ENCODE data around the gene PNPO.

PNPO gene

GRCh38 chr17:47955497-47956461, 14.4 kb downstream of the PNPO start:
- Histone ChIP-seq H4K91ac (ENCODE audit: low read depth, low read length, poor library complexity) (no peak overlapping the region), H3K4me1 (ENCODE audit: control insufficient read depth in 2 of 2, insufficient read depth in 1 of 2, low read depth in 1 of 2, low read length in 2 of 2) (peaks cover 8 to 10% of the 10 kb centered on the region in 2 donors), H3K9me3 (replicated peaks in 1 of 2; ENCODE audit: control insufficient read depth in 2 of 2, insufficient read depth in 1 of 2, low read depth in 1 of 2, low read length in 2 of 2) (no peaks in the 10 kb centered on the region), H2BK12ac (ENCODE audit: low read length) (no peak overlapping the region), H3K27ac (replicated peaks; ENCODE audit: low read length) (no peak overlapping the region), H3K27me3 (ENCODE audit: control insufficient read depth in 3 of 3, insufficient read depth in 3 of 3, low read depth in 1 of 3, low read length in 3 of 3) (peaks cover 0 to 42% (median 3%) of the 10 kb centered on the region in 3 experiments), H2AK5ac (ENCODE audit: low read depth, low read length) (no peak overlapping the region), H4K8ac (ENCODE audit: low read depth, low read length) (no peak overlapping the region), H3K9ac (ENCODE audit: low read depth, low read length, poor library complexity) (no peak overlapping the region), H3K36me3 (replicated peaks in 1 of 2; ENCODE audit: control insufficient read depth in 2 of 2, insufficient read depth in 2 of 2, low read length in 2 of 2) (no peaks in the 10 kb centered on the region), H3K23ac (ENCODE audit: low read depth, low read length, poor library complexity) (no peak overlapping the region), H3K14ac (ENCODE audit: low read length) (no peak overlapping the region), H2BK5ac (ENCODE audit: low read length) (no peak overlapping the region), H2BK15ac (ENCODE audit: low read length) (no peak overlapping the region), H3K4me2 (ENCODE audit: insufficient read depth, low read length, poor library complexity, severe bottlenecking) (no peak overlapping the region), H2BK120ac (ENCODE audit: low read depth, low read length) (no peak overlapping the region), H3K18ac (ENCODE audit: low read length) (no peak overlapping the region), H3K4me3 (ENCODE audit: low read length in 2 of 2) (no peak overlapping the region), H2AFZ (ENCODE audit: low read length) (no peak overlapping the region), H3K4ac (ENCODE audit: low read length) (no peak overlapping the region), H3K79me1 (ENCODE audit: low read depth, low read length) (no peaks in the 10 kb centered on the region)
- WGBS, 2 donors (ENCODE audit: extremely low coverage in 2 of 2, insufficient read length in 2 of 2, insufficient replicate concordance in 1 of 2): no CpG with 5 or more reads among the region's 7 CpGs
- DNase-seq (ENCODE audit: low spot score): no peak

GRCh38 chr17:47956791-47957590, 15.6 kb downstream of the PNPO start:
- no peak for DNase-seq (ENCODE audit: low spot score)
- H4K91ac ChIP-seq (ENCODE audit: low read depth, low read length, poor library complexity): no peak overlapping the region
- peak overlapping the region; percentile 11 for H3K14ac ChIP-seq (ENCODE audit: low read length)
- no peak overlapping the region for H2BK12ac ChIP-seq (ENCODE audit: low read length)
- no peak overlapping the region for H3K18ac ChIP-seq (ENCODE audit: low read length)
- no peak overlapping the region for H3K23ac ChIP-seq (ENCODE audit: low read depth, low read length, poor library complexity)
- H3K4me3 ChIP-seq (ENCODE audit: low read length in 2 of 2): no peak overlapping the region
- no peak overlapping the region for H4K8ac ChIP-seq (ENCODE audit: low read depth, low read length)
- H2BK120ac ChIP-seq (ENCODE audit: low read depth, low read length): no peak overlapping the region
- H3K9ac ChIP-seq (ENCODE audit: low read depth, low read length, poor library complexity): no peak overlapping the region
- no peak overlapping the region for H2AFZ ChIP-seq (ENCODE audit: low read length)
- H3K4me1 ChIP-seq (ENCODE audit: control insufficient read depth in 2 of 2, insufficient read depth in 1 of 2, low read depth in 1 of 2, low read length in 2 of 2): peaks cover 8 to 10% of the 10 kb centered on the region in 2 donors
- WGBS, 2 donors (ENCODE audit: extremely low coverage in 2 of 2, insufficient read length in 2 of 2, insufficient replicate concordance in 1 of 2): no CpG with 5 or more reads among the region's 4 CpGs
- H3K4ac ChIP-seq (ENCODE audit: low read length): no peak overlapping the region
- H2BK15ac ChIP-seq (ENCODE audit: low read length): no peak overlapping the region
- no peaks in the 10 kb centered on the region for H3K79me1 ChIP-seq (ENCODE audit: low read depth, low read length)
- no peaks in the 10 kb centered on the region for H3K9me3 ChIP-seq (replicated peaks in 1 of 2; ENCODE audit: control insufficient read depth in 2 of 2, insufficient read depth in 1 of 2, low read depth in 1 of 2, low read length in 2 of 2)
- no peak overlapping the region for H3K4me2 ChIP-seq (ENCODE audit: insufficient read depth, low read length, poor library complexity, severe bottlenecking)
- no peaks in the 10 kb centered on the region for H3K36me3 ChIP-seq (replicated peaks in 1 of 2; ENCODE audit: control insufficient read depth in 2 of 2, insufficient read depth in 2 of 2, low read length in 2 of 2)
- peaks cover 0 to 46% (median 3%) of the 10 kb centered on the region in 3 experiments for H3K27me3 ChIP-seq (ENCODE audit: control insufficient read depth in 3 of 3, insufficient read depth in 3 of 3, low read depth in 1 of 3, low read length in 3 of 3)
- no peak overlapping the region for H3K27ac ChIP-seq (replicated peaks; ENCODE audit: low read length)
- H2AK5ac ChIP-seq (ENCODE audit: low read depth, low read length): no peak overlapping the region
- H2BK5ac ChIP-seq (ENCODE audit: low read length): no peak overlapping the region

GRCh38 chr17:47957591-47958490, 16.5 kb downstream of the PNPO start, which contains the start of gene PRR15L:
Gene PRR15L (minus strand): TSS chr17:47957883. CDS start chr17:47953234, 4,649 bp downstream.
- no peak within 1 kb of the TSS for H3K27ac ChIP-seq (replicated peaks; ENCODE audit: low read length)
- H3K14ac ChIP-seq (ENCODE audit: low read length): peak within 1 kb of the TSS; percentile 28
- H3K4ac ChIP-seq (ENCODE audit: low read length): no peak within 1 kb of the TSS
- H2BK15ac ChIP-seq (ENCODE audit: low read length): no peak within 1 kb of the TSS
- H3K4me3 ChIP-seq (ENCODE audit: low read length in 2 of 2): no peak within 1 kb of the TSS
- H3K4me2 ChIP-seq (ENCODE audit: insufficient read depth, low read length, poor library complexity, severe bottlenecking): no peak within 1 kb of the TSS
- WGBS, 2 donors (ENCODE audit: extremely low coverage in 2 of 2, insufficient read length in 2 of 2, insufficient replicate concordance in 1 of 2): no CpG with 5 or more reads among the region's 16 CpGs
- peak within 1 kb of the TSS; percentile 23 for H2AK5ac ChIP-seq (ENCODE audit: low read depth, low read length)
- H4K91ac ChIP-seq (ENCODE audit: low read depth, low read length, poor library complexity): no peak within 1 kb of the TSS
- H3K9me3 ChIP-seq (replicated peaks in 1 of 2; ENCODE audit: control insufficient read depth in 2 of 2, insufficient read depth in 1 of 2, low read depth in 1 of 2, low read length in 2 of 2): no peaks in the 10 kb centered on the region
- no peak within 1 kb of the TSS for H2BK5ac ChIP-seq (ENCODE audit: low read length)
- H2AFZ ChIP-seq (ENCODE audit: low read length): no peak within 1 kb of the TSS
- no peaks in the 10 kb centered on the region for H3K79me1 ChIP-seq (ENCODE audit: low read depth, low read length)
- peak within 1 kb of the TSS; percentile 30 for H2BK12ac ChIP-seq (ENCODE audit: low read length)
- no peak within 1 kb of the TSS for H2BK120ac ChIP-seq (ENCODE audit: low read depth, low read length)
- H3K27me3 ChIP-seq (ENCODE audit: control insufficient read depth in 3 of 3, insufficient read depth in 3 of 3, low read depth in 1 of 3, low read length in 3 of 3): peaks cover 0 to 46% (median 3%) of the 10 kb centered on the region in 3 experiments
- no peak within 1 kb of the TSS for H4K8ac ChIP-seq (ENCODE audit: low read depth, low read length)
- DNase-seq (ENCODE audit: low spot score): no peak
- peak within 1 kb of the TSS; percentile 64 for H3K9ac ChIP-seq (ENCODE audit: low read depth, low read length, poor library complexity)
- peaks cover 8 to 10% of the 10 kb centered on the region in 2 donors for H3K4me1 ChIP-seq (ENCODE audit: control insufficient read depth in 2 of 2, insufficient read depth in 1 of 2, low read depth in 1 of 2, low read length in 2 of 2)
- H3K23ac ChIP-seq (ENCODE audit: low read depth, low read length, poor library complexity): peak within 1 kb of the TSS; percentile 13
- H3K18ac ChIP-seq (ENCODE audit: low read length): peak within 1 kb of the TSS; percentile 55
- H3K36me3 ChIP-seq (replicated peaks in 1 of 2; ENCODE audit: control insufficient read depth in 2 of 2, insufficient read depth in 2 of 2, low read length in 2 of 2): no peaks in the 10 kb centered on the region

Measured in neuronal stem cell (in vitro differentiated cells).